SIG-M5 treated with dmso at 0.1 percent for 504 hours (cell line): ENCODE data around the gene HLA-DRB1.
"Not testable (repeated sequence)": the region's sequence is repeated elsewhere in the genome, so short reads cannot be mapped to it uniquely, and the experiment has no call there.

Experiments
- DNase-seq: peaks from one replicate; lab custom pipeline; 2025; ENCODE audit not compliant: unreplicated experiment; lab: John Stamatoyannopoulos, UW

Gene HLA-DRB1

DNA sequence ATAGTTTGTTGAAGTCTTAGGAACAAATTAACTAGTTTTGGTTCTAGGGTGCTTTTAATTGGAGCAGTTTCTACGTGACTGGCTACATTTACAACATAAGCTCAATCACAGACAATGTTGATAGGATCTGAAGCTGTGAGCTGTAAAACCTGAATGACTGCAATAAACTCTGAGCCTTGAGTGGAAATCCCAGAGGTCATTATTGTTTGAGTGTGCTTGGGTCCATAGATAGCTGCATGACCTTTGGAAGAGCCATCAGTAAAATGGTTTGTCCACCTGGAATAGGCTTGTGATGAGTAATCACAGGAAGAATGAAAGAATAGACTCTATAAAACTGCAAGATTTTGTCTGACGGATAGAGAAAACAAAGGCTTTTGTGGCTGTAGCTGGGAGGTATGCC, 26.7 kb downstream of the HLA-DRB1 start:
- peak; percentile 15 for DNase-seq

DNA sequence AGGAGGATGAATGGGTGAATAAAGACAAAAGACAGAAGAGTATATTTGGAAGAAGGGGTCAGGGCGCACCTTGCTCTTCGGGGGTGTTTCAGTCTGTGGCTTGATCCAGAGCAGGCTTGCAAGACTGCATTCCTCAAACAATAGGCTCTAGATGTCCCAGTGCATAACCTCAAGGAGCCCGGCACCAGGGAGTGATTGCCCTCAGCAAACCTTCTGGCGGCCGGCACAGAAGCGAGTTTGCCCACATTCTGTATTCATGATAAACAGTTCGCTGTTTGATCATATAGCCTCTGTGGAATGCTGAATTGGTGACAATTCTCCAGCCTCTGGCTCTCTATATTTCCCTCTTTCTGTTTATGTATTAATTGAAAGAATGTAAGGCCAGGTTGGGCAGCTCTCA, 29.9 kb downstream of the HLA-DRB1 start:
- no peak for DNase-seq

DNA sequence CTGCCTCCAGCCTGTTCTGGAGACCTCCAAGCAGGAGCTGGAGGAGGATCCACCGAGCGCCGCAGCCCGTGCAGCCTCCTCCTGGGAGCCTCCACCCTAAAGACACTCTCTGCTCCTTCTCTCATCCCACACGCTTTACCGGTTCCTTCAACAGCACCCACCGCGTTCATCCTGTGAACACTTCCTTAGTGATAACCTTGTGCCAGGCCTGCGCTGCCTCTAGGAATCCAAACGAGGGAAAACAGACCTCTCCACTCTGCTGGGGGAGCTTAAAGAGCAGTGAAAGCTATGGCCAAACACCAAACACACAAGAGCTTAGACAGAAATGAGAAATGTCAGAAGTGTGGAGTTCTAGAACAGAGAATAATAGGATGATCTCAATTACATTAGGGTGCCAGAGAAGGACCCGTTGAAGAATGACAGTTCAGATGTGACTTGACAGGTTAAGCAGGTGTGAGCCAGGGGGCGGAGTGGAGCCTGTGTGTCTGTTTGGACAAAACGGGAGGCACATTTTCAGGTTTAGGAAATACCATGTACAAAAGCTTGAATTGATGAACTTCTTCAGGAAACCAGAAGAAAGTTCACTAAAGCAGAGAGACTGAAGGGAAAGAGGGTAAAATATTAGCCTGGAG, 31.1 kb downstream of the HLA-DRB1 start:
- DNase-seq = no peak

DNA sequence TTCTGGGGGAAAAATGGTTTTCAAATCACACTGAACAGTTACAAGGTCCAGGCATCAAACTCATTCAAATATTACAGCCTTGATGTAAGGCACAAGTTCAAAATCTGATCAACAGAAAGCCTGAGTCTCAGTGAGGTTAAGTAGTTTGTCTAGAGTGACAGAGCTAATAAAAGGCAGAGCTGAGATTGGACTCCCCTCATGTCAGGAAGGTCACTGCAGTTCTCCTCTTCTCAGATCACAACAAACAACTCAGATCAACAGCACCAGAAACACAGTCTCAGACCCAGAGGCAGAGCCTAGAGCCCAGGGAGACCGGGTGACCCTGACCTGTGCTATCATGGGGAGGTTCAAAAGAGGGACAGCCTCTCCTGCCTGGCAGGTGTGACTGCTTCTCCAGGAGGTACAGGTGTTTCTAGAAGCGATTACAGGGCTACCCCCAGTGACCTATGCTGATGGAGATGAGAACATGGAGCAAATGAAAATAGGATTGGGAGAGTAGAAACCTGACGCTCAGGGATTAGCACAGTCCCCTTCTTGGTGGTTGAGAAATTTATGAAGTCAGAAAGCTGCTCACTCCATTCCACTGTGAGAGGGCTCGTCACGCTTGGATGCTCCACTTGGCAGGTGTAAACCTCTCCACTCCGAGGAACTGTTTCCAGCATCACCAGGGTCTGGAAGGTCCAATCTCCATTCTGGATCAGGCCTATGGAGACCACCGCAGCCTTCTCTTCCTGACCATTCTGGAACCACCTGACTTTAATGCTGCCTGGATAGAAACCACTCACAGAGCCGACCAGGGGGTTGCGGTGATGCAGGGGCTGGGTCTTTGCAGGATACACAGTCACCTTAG, 35.3 kb downstream of the HLA-DRB1 start:
- no peak for DNase-seq

DNA sequence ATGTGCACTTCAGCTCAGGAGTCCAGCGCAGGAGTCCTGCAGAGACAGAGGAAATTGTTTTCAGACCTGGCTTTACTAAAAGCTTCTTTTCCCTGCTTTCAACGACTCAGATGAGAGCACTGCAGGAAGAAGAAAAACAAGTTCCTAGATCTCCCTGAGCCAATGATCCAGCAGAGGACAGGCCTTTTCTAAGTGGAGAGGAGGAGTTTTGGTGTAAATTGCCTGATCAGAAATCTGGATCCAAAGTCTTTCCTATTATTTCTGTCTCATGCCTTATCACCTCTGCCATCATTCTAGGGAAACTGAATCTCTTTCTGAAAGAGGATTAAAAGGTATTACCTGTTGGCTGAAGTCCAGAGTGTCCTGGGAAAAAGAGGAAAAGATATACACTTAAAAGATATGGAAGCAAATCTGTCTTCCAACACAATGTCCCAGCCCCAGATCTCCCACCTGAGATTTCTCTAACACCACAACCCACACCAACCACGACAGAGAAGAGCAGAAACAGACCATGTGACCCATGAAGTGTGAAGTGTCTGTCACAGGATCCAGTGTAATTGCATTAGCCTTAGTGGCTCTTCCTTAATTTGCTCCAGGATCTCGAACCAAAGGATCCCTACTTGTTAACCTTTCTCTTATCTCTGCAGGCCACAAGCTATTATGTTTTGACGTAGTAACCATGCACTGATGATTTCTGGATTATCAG, 36.5 kb downstream of the HLA-DRB1 start:
- DNase-seq = no peak

DNA sequence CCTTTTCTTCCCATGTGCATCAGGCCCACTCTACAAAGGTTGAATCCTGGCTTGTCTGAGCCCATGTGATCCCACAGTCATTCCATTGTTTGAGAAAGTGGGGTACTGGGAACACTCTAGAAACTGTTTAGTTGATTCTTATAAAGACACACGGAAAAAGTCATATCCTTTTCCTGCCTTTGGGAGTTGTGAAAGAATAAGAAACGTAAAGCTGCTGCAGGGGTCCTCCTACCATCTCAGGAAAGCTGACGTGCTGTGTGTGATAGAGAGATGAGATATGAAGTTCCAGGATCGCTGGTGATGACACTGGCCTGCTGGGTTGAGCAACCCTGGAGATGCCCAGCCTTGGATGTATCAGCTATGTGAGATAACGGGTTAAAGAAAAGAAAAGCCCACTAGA, 38.2 kb downstream of the HLA-DRB1 start:
- no peak for DNase-seq

DNA sequence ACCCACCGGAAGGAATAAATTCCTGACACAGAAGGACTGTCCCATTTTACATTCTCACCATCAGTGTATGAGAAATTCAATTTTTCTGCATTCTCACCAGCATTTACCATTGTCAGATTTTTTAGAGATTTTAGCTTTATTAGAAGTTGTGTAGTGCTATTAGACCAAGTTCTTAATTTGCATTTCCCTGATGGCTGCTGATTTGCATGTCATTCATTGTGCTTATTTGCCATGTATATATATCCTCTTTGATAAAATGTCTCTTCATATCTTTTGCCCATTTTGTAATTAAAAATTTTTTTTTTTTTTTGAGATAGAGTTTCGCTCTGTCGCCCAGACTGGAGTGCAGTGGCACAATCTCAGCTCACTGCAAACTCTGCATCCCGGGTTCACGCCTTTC, 49.8 kb downstream of the HLA-DRB1 start:
- DNase-seq = no peak

DNA sequence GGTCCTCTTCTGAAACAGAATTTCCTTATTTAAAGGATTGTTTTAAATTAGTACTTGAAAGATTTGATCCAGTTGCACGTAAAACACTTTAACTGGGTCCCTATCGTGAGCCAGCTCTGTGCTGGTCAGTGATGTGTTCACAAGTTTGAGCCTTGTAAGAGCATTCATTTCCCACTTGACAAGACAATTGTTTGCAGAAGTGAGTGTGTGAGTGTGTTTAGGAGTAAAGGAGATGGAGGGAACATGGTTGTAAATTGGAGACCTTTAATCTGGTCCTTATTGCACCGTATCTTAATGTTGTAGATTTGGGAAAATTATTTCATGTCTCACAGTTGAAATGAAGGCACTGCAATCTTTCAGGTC, 59.2 kb downstream of the HLA-DRB1 start:
- not testable (repeated sequence) for DNase-seq

DNA sequence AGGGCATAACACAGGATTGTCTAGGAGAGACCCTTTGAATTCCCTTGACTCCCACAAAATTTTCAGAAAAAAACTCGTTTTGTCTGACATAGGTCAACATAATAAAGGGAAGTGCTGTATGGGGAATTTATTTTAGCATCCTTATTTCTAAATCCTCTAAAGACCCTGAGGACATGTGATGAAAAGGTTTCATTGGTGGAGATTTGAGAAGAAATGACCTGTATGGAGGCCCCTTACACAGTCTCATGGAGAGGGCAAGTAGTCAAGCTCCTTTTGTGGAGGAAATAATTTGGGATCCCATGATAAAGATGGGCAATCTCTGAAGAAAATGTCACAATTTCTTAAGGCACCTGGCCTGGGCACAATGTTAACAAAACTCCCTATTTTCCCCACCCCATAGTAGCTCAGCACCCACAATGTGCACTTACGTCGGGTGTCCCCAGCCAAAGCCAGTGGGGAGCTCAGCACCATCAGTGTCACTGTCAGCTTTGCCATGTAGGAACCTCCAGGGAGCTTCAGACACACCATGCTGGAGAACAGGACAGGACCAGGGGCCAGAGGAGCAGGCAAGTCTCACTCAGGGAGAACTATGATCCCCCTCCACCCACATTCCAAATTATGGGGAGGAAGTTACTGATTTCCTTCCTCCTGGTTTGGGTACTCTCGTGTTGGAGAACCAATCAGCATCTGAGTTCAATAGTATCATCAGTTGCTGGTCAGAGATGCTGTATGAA, 59.8 kb downstream of the HLA-DRB1 start, which contains the start of gene HLA-DRB5:
TSS of gene HLA-DRB5 (minus strand) at position 591 of the 734 bp plus-strand sequence. CDS start at position 528, 63 bp downstream.
- no peak for DNase-seq
